Psoas muscle (tissue), 8 donors: ENCODE measurements around the gene CDH4. TPM values are rescaled to one million over a fixed set of nuclear protein-coding genes. Genes with fewer than 3 reads are reported as not detected.

Experiments
- ATAC-seq, 4 donors: fragments of 200-7000 bp; cut with Tn5 transposase; one replicate each; pipeline ENCODE4 v1.9.1; 2020; ENCODE audit warnings: moderate library complexity in 3 of 4, mild to moderate bottlenecking in 2 of 4
- DNase-seq, 2 donors: peaks; one replicate each; pipeline ENCODE4 v3.0.0-alpha.2; 2020
- H3K27ac ChIP-seq: fragments of 200-600 bp; one replicate; pipeline ENCODE4 v1.8.0; 2022
- H3K27me3 ChIP-seq, 3 donors: fragments of 200-600 bp in 1 of 3; one replicate each; pipeline versions ENCODE4 v1.6.1 to v1.8.0; 2013 to 2022; ENCODE audit warnings: low read length in 2 of 3, mild to moderate bottlenecking in 2 of 3, moderate library complexity in 1 of 3; ENCODE audit not compliant: insufficient read depth in 3 of 3
- H3K36me3 ChIP-seq, 2 donors: fragments of 200-600 bp in 1 of 2; one replicate each; pipeline versions ENCODE4 v1.6.1 to v1.8.0; 2013 to 2022; ENCODE audit warnings: low read depth in 1 of 2, mild to moderate bottlenecking in 1 of 2, moderate library complexity in 1 of 2; ENCODE audit not compliant: insufficient read depth in 1 of 2
- H3K4me1 ChIP-seq: fragments of 200-600 bp; one replicate; pipeline ENCODE4 v1.8.0; 2022
- H3K4me3 ChIP-seq: fragments of 200-600 bp; one replicate; pipeline ENCODE4 v1.8.0; 2022; ENCODE audit warnings: mild to moderate bottlenecking
- H3K9me3 ChIP-seq: fragments of 200-600 bp; one replicate; pipeline ENCODE4 v1.8.0; 2022
- CTCF ChIP-seq: fragments of 200-600 bp; IDR thresholded peaks from one replicate; pipeline ENCODE4 v1.8.0; 2022; ENCODE audit warnings: antibody characterized with exemption
- WGBS, 3 donors: extraction: QIAGEN DNeasy Blood & Tissue Kit; methylation state at CpG; one replicate each; pipeline versions ENCODE4 v1.1.6 to v1.1.7; 2013; 5-methylcytosine and 5-hydroxymethylcytosine counted together
- intact Hi-C, 2 donors: fragments of 100-400 bp; cut with DNase I; formaldehyde crosslinking; loops; one replicate each; pipeline versions ENCODE4 v1.11.0 to v1.14.2; 2022
- polyA plus RNA-seq, 3 donors: library from polyadenylated mRNA; stranded (reverse); fragments of 200-250 nt; gene quantifications; one replicate each; pipeline ENCODE4 v1.2.3, GENCODE V29; 2013
- total RNA-seq, 4 donors: library from RNA; stranded (reverse); fragmentation: NEBNext Ultra II Directional in 2 of 4; extraction: Animal tissue kit (Norgen Biotek cat#: 25700) in 2 of 4; gene quantifications; one replicate each; pipeline versions ENCODE4 v1.2.1 to v1.2.4, GENCODE V29; 2021 to 2023
- donor health status: healthy with polysubstance abuse.
- donor health status: DM: no; HTN: no; CAD: no; lungs with moderate emphysema.
- donor health status: Bipolar disorder and iron deficiency.
- donor health status: healthy.
- donor health status: DM: yes; HTN: yes; CAD: no.
- donor health status: DM: no; HTN: no; CAD: no.
- donor health status: DM: no; HTN: no; CAD: no.
- donor health status: DM: yes; HTN: yes; CAD: no.

Gene CDH4
- total and polyA plus RNA-seq, 7 donors = 0.26 to 1.0 (median 0.34) TPM

GRCh38 chr20:61901392-61902220, 649.5 kb downstream of the CDH4 start:
- Histone ChIP-seq H3K36me3 (no peaks in the 10 kb centered on the region), H3K4me3 (no peak overlapping the region), H3K9me3 (no peaks in the 10 kb centered on the region), H3K4me1 (no peaks in the 10 kb centered on the region), H3K27ac (no peak overlapping the region), H3K27me3 (peaks cover 0 to 19% (median 7%) of the 10 kb centered on the region in 3 donors)
- WGBS, 3 donors = 79 to 81% (median 80%) methylated on average over 35 of the region's 35 CpGs
- intact Hi-C loops = no loop called here
- TF ChIP-seq CTCF = no peak
- ATAC-seq (no peak), DNase-seq (peak in 1 of 2 donors; percentile 28)

GRCh38 chr20:61902221-61902869, 650.3 kb downstream of the CDH4 start:
- intact Hi-C loops = no loop called here
- DNase-seq (peak in 1 of 2 donors; percentile 34), ATAC-seq (no peak)
- TF ChIP-seq CTCF = no peak
- H3K4me3 ChIP-seq = no peak overlapping the region
- no peaks in the 10 kb centered on the region for H3K4me1 ChIP-seq
- no peaks in the 10 kb centered on the region for H3K36me3 ChIP-seq
- peaks cover 0 to 19% (median 7%) of the 10 kb centered on the region in 3 donors for H3K27me3 ChIP-seq
- no peaks in the 10 kb centered on the region for H3K9me3 ChIP-seq
- no peak overlapping the region for H3K27ac ChIP-seq
- 92 to 93% (median 93%) methylated on average over 27 of the region's 27 CpGs for WGBS, 3 donors

GRCh38 chr20:61903575-61904340, 651.7 kb downstream of the CDH4 start:
- ATAC-seq (no peak), DNase-seq (peak in 1 of 2 donors; percentile 34)
- intact Hi-C loops = no loop called here
- Histone ChIP-seq H3K36me3 (no peaks in the 10 kb centered on the region), H3K4me3 (no peak overlapping the region), H3K27ac (no peak overlapping the region), H3K9me3 (no peaks in the 10 kb centered on the region), H3K4me1 (no peaks in the 10 kb centered on the region), H3K27me3 (peaks cover 0 to 10% (median 3%) of the 10 kb centered on the region in 3 donors)
- 78 to 84% (median 82%) methylated on average over 26 of the region's 26 CpGs for WGBS, 3 donors
- TF ChIP-seq CTCF = no peak

DNA sequence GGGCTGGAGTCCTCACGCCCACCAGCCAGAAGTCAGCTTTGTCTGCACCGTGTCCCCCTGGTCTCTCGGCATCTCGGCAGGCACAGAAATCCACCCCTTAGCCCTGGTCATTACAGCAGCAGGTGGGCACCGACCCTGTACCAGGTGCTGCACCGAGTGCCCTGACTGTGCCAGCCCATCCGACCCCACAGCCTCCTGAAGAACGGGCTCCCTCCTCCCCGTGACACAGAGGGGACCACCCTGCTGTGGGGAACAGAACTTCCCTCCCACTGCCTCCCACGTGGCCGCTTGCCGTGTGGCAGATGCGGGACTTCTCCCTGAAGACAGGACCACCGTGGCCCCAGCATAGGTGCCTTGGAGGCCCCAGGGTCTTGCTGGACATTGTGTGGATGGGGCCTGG, 652.4 kb downstream of the CDH4 start:
- no peak overlapping the region for H3K27ac ChIP-seq
- ATAC-seq = no peak
- H3K27me3 ChIP-seq = peaks cover 0 to 6% (median 3%) of the 10 kb centered on the region in 3 donors
- H3K4me3 ChIP-seq = no peak overlapping the region
- no peak for TF ChIP-seq CTCF
- 78 to 85% (median 81%) methylated on average over 13 to 14 of the region's 14 CpGs for WGBS, 3 donors
- H3K9me3 ChIP-seq = no peaks in the 10 kb centered on the region
- H3K36me3 ChIP-seq = no peaks in the 10 kb centered on the region
- no peaks in the 10 kb centered on the region for H3K4me1 ChIP-seq
- intact Hi-C loops = no loop called here
- DNase-seq = peak in 1 of 2 donors; percentile 41
